Omental fat pad (tissue), 4 donors: ENCODE results near the gene SCN3A. TPM values are rescaled to one million over a fixed set of nuclear protein-coding genes. Genes with fewer than 3 reads are reported as not detected.

ENCODE experiments used
- ATAC-seq: fragments of 150-250 bp; one replicate; pipeline ENCODE4 v1.9.1; 2016; ENCODE audit warnings: mild to moderate bottlenecking, moderate library complexity; ENCODE audit not compliant: low FRiP score
- DNase-seq: peaks from one replicate; pipeline ENCODE4 v3.0.0-alpha.2; 2019; ENCODE audit warnings: low spot score
- total RNA-seq, 4 donors: library from RNA; depleted of rRNA; stranded (reverse); fragments of >200 nt; gene quantifications; one replicate each; pipeline ENCODE4 v1.1.0, GENCODE V29; 2016
- TF ChIP-seq, protein P1 (sequence below), 3 donors: fragments of 450-650 bp; IDR thresholded peaks; one replicate each; pipeline ENCODE4 v1.5.1; 2016 to 2017; ENCODE audit warnings: antibody characterized with exemption in 3 of 3, mild to moderate bottlenecking in 3 of 3, moderate library complexity in 2 of 3

The SCN3A gene
- total RNA-seq, 4 donors from 2014 or later = 0.72 to 2.5 (median 1.2) TPM

DNA sequence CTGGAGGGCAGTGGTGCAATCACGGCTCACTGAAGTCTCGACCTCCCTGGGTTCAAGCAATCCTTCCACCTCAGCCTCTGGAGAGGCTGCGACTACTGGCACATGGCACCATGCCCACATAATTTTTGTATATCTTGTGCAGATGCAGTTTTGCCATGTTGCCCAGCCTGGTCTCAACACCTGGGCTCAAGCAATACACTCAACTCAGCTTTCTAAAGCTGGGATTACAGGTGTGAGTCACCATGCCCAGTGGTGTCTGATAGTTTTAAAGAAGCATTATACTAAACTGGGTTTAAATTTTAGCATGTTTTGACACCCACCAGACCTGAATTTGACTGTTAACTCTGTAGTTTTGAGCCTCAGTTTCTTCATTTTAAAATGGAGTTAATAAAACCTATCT, 139.1 kb downstream of the SCN3A start:
- TF ChIP-seq, protein P1, sequence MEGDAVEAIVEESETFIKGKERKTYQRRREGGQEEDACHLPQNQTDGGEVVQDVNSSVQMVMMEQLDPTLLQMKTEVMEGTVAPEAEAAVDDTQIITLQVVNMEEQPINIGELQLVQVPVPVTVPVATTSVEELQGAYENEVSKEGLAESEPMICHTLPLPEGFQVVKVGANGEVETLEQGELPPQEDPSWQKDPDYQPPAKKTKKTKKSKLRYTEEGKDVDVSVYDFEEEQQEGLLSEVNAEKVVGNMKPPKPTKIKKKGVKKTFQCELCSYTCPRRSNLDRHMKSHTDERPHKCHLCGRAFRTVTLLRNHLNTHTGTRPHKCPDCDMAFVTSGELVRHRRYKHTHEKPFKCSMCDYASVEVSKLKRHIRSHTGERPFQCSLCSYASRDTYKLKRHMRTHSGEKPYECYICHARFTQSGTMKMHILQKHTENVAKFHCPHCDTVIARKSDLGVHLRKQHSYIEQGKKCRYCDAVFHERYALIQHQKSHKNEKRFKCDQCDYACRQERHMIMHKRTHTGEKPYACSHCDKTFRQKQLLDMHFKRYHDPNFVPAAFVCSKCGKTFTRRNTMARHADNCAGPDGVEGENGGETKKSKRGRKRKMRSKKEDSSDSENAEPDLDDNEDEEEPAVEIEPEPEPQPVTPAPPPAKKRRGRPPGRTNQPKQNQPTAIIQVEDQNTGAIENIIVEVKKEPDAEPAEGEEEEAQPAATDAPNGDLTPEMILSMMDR (IDR thresholded peaks at IDR 0.05) = no peak
- no peak for DNase-seq
- no peak for ATAC-seq

DNA sequence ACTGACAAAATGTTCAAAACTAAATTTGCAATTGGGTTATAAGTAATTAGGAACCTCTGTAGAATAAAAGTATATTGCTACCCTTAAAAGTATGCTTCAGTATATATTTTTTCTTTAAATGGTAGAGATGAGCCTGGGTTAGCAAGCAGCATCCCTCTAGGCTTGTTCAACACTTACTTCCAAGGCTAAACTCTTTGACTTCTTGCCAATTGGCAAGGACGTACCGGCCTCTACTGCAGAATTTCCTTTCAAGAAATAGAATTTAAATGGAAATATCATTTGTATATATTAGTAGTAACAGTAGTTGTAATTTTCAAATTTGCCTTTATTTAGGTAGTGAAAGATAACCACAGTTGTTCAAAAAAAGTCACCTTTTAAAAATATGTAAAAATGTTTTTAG, 143.4 kb downstream of the SCN3A start:
- no peak for DNase-seq
- TF ChIP-seq, protein P1 (IDR thresholded peaks at IDR 0.05) = no peak
- ATAC-seq = no peak

DNA sequence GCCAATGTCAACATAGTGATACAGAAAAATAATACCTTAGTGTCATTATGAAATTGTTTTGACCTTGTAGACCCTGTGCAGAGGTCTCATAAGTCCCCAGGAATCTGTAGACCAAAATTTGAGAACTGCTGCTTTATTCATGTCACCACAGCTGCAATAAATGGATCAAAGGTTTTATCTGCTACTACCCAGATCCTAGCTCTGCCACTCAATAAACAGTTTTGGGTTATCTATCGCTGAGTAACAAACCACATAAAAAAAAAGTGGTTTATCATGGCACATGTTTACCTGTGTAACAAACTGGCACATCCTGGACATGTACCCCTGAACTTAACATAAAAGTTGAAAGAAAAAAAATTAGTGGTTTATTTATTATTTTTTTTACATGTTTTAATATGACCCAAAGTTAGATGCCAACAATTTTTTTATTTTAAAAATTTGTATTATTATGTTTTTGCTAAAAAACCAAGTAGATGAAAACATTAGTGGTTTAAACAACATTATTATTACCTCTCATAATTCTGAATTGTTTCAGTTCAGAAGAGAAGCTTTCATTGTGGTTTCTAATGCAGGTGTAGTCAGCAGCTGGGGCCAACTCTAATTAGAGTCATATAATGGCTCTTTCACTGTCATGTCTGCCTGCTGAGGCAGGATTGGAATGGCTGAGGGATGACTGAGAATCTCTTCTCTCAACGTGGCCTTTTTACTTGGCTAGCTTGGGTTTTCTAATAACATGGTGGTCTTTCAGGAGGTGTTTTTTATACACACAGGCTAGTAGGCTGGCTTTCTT, 145.2 kb downstream of the SCN3A start:
- ATAC-seq (no peak), DNase-seq (no peak)
- TF ChIP-seq, protein P1 (IDR thresholded peaks at IDR 0.05) = no peak

DNA sequence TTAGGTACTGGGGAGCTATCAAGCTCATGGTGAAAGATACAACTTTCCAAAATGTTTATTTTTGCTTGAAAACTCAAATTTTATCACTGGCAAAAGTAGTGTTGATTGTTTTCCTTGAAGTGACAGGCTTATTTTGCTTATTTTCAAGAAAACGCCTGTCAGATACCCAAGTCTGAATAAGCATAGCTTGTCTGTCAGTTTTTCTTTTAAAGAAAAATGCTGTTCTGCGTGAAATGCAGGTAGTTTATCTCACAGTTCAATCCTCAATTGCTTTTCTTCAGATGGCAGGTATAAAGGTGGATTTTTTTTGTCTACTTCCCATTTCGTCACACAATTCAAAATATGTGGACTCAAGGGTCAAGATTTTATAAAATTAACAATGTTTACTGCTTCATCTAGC, 145.9 kb downstream of the SCN3A start:
- TF ChIP-seq, protein P1 (IDR thresholded peaks at IDR 0.05) = no peak
- DNase-seq (no peak), ATAC-seq (no peak)

DNA sequence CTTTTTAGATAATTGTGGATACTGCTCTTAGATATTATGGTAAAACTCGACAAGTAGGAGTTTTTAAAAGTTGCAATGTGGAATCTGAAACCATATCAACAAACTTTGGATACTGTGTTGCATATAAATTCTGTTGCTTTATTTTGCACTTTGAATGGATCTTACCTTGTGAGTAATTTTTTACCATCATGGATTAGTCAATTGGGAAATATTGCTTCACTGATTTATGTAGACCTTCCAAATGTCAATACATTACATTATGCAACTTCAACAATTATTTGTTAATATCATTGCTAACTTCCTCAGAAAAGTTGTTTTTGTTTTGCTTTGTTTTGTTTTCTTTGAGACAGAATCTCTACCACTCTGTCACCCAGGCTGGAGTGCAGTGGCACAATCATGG, 146.5 kb downstream of the SCN3A start:
- TF ChIP-seq, protein P1 (IDR thresholded peaks at IDR 0.05) = no peak
- ATAC-seq = no peak
- DNase-seq = no peak

DNA sequence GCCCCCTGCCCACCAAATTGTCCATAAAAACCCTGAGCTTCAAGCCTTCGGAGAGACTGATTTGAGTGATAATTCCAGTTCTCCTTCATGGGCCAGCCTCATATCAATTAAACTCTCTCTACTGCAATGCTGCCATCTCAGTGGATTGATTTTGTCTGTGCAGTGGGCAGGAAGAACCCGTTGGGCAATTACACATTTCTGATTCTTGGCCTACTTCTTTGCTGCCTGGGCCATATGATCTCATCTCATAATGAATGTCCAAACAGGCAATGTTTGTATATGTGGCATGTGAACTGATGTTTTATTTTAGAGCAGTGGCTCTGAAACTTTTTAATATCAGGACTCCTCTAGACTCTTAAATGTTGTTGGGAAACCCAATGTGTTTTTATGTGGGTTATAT, 147.3 kb downstream of the SCN3A start:
- ATAC-seq (no peak), DNase-seq (no peak)
- TF ChIP-seq, protein P1 (IDR thresholded peaks at IDR 0.05) = no peak
